HEK293 (cell line): ENCODE data around the gene ABHD8.

Experiments
- ATF2 ChIP-seq: fragments of 450-650 bp; formaldehyde crosslinking; IDR thresholded peaks from 2 replicates; pipeline ENCODE4 v1.5.1; 2016; ENCODE audit warnings: missing biosample characterization, missing genetic modification characterization, low read depth
- INSM2 ChIP-seq: fragments of 450-650 bp; formaldehyde crosslinking; IDR thresholded peaks from 2 replicates; pipeline ENCODE4 v1.5.1; 2016; ENCODE audit warnings: missing biosample characterization, missing genetic modification characterization
- KLF17 ChIP-seq: fragments of 450-650 bp; formaldehyde crosslinking; IDR thresholded peaks from 2 replicates; pipeline ENCODE4 v1.5.1; 2016; ENCODE audit warnings: missing biosample characterization, missing genetic modification characterization
- SCRT1 ChIP-seq: fragments of 450-650 bp; formaldehyde crosslinking; IDR thresholded peaks from 2 replicates; pipeline ENCODE4 v1.5.1; 2016; ENCODE audit warnings: missing biosample characterization, missing genetic modification characterization, borderline replicate concordance
- SCRT2 ChIP-seq: fragments of 450-650 bp; formaldehyde crosslinking; IDR thresholded peaks from 2 replicates; pipeline ENCODE4 v1.5.1; 2016; ENCODE audit warnings: missing biosample characterization, missing genetic modification characterization
- SP2 ChIP-seq: fragments of 450-650 bp; formaldehyde crosslinking; IDR thresholded peaks from 2 replicates; pipeline ENCODE4 v1.5.1; 2016; ENCODE audit warnings: missing biosample characterization, missing genetic modification characterization
- ZFP3 ChIP-seq: fragments of 450-650 bp; formaldehyde crosslinking; IDR thresholded peaks from 2 replicates; pipeline ENCODE4 v1.5.1; 2016; ENCODE audit warnings: low read depth, missing biosample characterization, missing genetic modification characterization
- ZNF10 ChIP-seq: fragments of 450-650 bp; formaldehyde crosslinking; IDR thresholded peaks from 2 replicates; pipeline ENCODE4 v1.5.1; 2017; ENCODE audit warnings: missing biosample characterization, missing genetic modification characterization
- ZNF148 ChIP-seq: fragments of 450-650 bp; formaldehyde crosslinking; IDR thresholded peaks from 2 replicates; pipeline ENCODE4 v1.5.0; 2017; ENCODE audit warnings: missing biosample characterization, missing genetic modification characterization, borderline replicate concordance
- ZNF202 ChIP-seq: fragments of 450-650 bp; formaldehyde crosslinking; IDR thresholded peaks from 2 replicates; pipeline ENCODE4 v1.5.1; 2016; ENCODE audit warnings: missing biosample characterization, missing genetic modification characterization, borderline replicate concordance
- ZNF37A ChIP-seq: fragments of 450-650 bp; IDR thresholded peaks from 2 replicates; pipeline ENCODE4 v1.5.1; 2018; ENCODE audit warnings: missing biosample characterization, missing genetic modification characterization
- ZNF391 ChIP-seq: fragments of 450-650 bp; formaldehyde crosslinking; IDR thresholded peaks from 2 replicates; pipeline ENCODE4 v1.5.1; 2016; ENCODE audit warnings: low read depth, missing biosample characterization, missing genetic modification characterization, borderline replicate concordance
- ZNF488 ChIP-seq: fragments of 450-650 bp; formaldehyde crosslinking; IDR thresholded peaks from 2 replicates; pipeline ENCODE4 v1.5.1; 2016; ENCODE audit warnings: missing biosample characterization, missing genetic modification characterization
- ZNF510 ChIP-seq: fragments of 450-650 bp; formaldehyde crosslinking; IDR thresholded peaks from 2 replicates; pipeline ENCODE4 v1.5.1; 2018; ENCODE audit warnings: mild to moderate bottlenecking, missing genetic modification characterization, missing biosample characterization; ENCODE audit not compliant: insufficient replicate concordance
- ZNF514 ChIP-seq: fragments of 450-650 bp; formaldehyde crosslinking; IDR thresholded peaks from 2 replicates; pipeline ENCODE4 v1.5.1; 2016; ENCODE audit warnings: missing biosample characterization, missing genetic modification characterization
- ZNF521 ChIP-seq: fragments of 450-650 bp; formaldehyde crosslinking; IDR thresholded peaks from 2 replicates; pipeline ENCODE4 v1.5.1; 2017; ENCODE audit warnings: missing biosample characterization, mild to moderate bottlenecking, missing genetic modification characterization
- ZNF621 ChIP-seq: fragments of 450-650 bp; formaldehyde crosslinking; IDR thresholded peaks from 2 replicates; pipeline ENCODE4 v1.5.1; 2017; ENCODE audit warnings: missing biosample characterization, missing genetic modification characterization
- ZNF639 ChIP-seq: fragments of 450-650 bp; formaldehyde crosslinking; IDR thresholded peaks from 2 replicates; pipeline ENCODE4 v1.5.1; 2016; ENCODE audit warnings: missing biosample characterization, missing genetic modification characterization
- ZNF645 ChIP-seq: fragments of 450-650 bp; formaldehyde crosslinking; IDR thresholded peaks from 2 replicates; pipeline ENCODE4; 2016; ENCODE audit warnings: missing biosample characterization, missing genetic modification characterization
- ZNF692 ChIP-seq: fragments of 450-650 bp; formaldehyde crosslinking; IDR thresholded peaks from 2 replicates; pipeline ENCODE4 v1.5.1; 2016; ENCODE audit warnings: missing biosample characterization, missing genetic modification characterization
- ZNF768 ChIP-seq: fragments of 450-650 bp; formaldehyde crosslinking; IDR thresholded peaks from 2 replicates; pipeline ENCODE4 v1.5.1; 2018; ENCODE audit warnings: missing biosample characterization, mild to moderate bottlenecking, missing genetic modification characterization
- ZSCAN4 ChIP-seq: fragments of 450-650 bp; formaldehyde crosslinking; IDR thresholded peaks from 2 replicates; pipeline ENCODE4 v1.5.1; 2017; ENCODE audit warnings: missing biosample characterization, missing genetic modification characterization

ABHD8 gene

GRCh38 chr19:17305517-17306284 lies 2.5 kb upstream of the ABHD8 start, which contains the start of gene MRPL34 (continued):
- TF ChIP-seq ZNF645 (tag by site-specific recombination), result no peak
- TF ChIP-seq ZNF10, result no peak
- TF ChIP-seq KLF17, result 0 out of 2 replicates have a peak, but pooled peaks have one; percentile 25
- TF ChIP-seq INSM2, result peak; percentile 68
- TF ChIP-seq ZNF202 (tag by site-specific recombination), result no peak
- TF ChIP-seq ZSCAN4 (tag by site-specific recombination), result no peak
- TF ChIP-seq ZNF488 (tag by site-specific recombination), result no peak
- peak; percentile 100 for TF ChIP-seq SCRT2 (tag by site-specific recombination)
- TF ChIP-seq ZFP3 (tag by site-specific recombination), result no peak
- no peak for TF ChIP-seq ZNF514
- peak; percentile 86 for TF ChIP-seq SP2 (tag by site-specific recombination)
- TF ChIP-seq ZNF37A (tag by site-specific recombination), result no peak
- no peak for TF ChIP-seq ATF2
- no peak for TF ChIP-seq ZNF521 (tag by site-specific recombination)
- no peak for TF ChIP-seq ZNF148 (tag by site-specific recombination)
- no peak for TF ChIP-seq ZNF391 (tag by site-specific recombination)
- peak; percentile 96 for TF ChIP-seq SCRT1 (tag by site-specific recombination)
- TF ChIP-seq ZNF768, result peak; percentile 98; the same call in 1 of the 2 replicates
- peak; percentile 99 for TF ChIP-seq ZNF692
- 0 out of 2 replicates have a peak, but pooled peaks have one; percentile 12 for TF ChIP-seq ZNF639 (tag by site-specific recombination)
- no peak for TF ChIP-seq ZNF621 (tag by site-specific recombination)
- TF ChIP-seq ZNF510 (tag by site-specific recombination), result no peak
